HepG2 (cell line): Measurements from ENCODE around the gene SLC6A4. TPM values are rescaled to one million over a fixed set of nuclear protein-coding genes. Genes with fewer than 3 reads are reported as not detected.
A peak's percentile ranks its signal among the peaks of the same experiment; 100 is the strongest.

Experiments used
- ATAC-seq: fragments of 200-7000 bp; cut with Tn5 transposase; 3 replicates; pipeline ENCODE4 v1.9.1; 2020; ENCODE audit warnings: mild to moderate bottlenecking, moderate library complexity
- Bru-seq: library from RNA; stranded (reverse); fragments of 400-500 nt; gene quantifications from one replicate; lab custom pipeline; 2021; lab: Mats Ljungman, UMichigan
- BruChase-seq, 2 experiments: library from RNA; stranded (reverse); fragments of 400-500 nt; gene quantifications; one replicate each; lab custom pipeline; 2021; lab: Mats Ljungman, UMichigan
- BruUV-seq: library from RNA; stranded (reverse); fragments of 400-500 nt; replicated peaks from 2 replicates; lab custom pipeline; 2021; lab: Mats Ljungman, UMichigan
- CTCF ChIA-PET: fragments of 300-600 bp; formaldehyde crosslinking; extraction: SDS; loops from one replicate; lab custom pipeline; 2021; ENCODE audit warnings: low total read pairs, inconsistent platforms, low intra/inter-chr PET ratio; lab: Yijun Ruan, JAX
- POLR2A ChIA-PET: fragments of 350-600 bp; sonication (Branson Sonifier 250); formaldehyde crosslinking; loops from one replicate; lab custom pipeline; 2020; ENCODE audit warnings: antibody characterized with exemption, inconsistent platforms; lab: Yijun Ruan, JAX
- DNase-seq: peaks from one replicate; pipeline ENCODE4 v3.0.0-alpha.2; 2015; ENCODE audit warnings: low spot score
- FAIRE-seq: peaks from 3 replicates; lab custom pipeline; 2011; peaks lifted over from hg19 to GRCh38; lab: Jason Lieb, UNC
- H2AFZ ChIP-seq: one replicate; pipeline ENCODE4 v1.6.1; 2011; ENCODE audit warnings: low read length, inconsistent platforms
- H3K27ac ChIP-seq: fragments of 300-600 bp; 3 replicates; pipeline ENCODE4 v1.8.0; 2011; ENCODE audit warnings: mixed run types, mild to moderate bottlenecking, mixed read lengths, low read length, inconsistent platforms; ENCODE audit not compliant: insufficient read depth; ENCODE audit errors: extremely low read length
- H3K27me3 ChIP-seq, 2 experiments: fragments of 200-600 bp in 1 of 2; 2 replicates in 1 of 2; 3 replicates in 1 of 2; pipeline versions ENCODE4 v1.6.0 to v1.8.0; 2011; ENCODE audit warnings: low read length in 2 of 2, mild to moderate bottlenecking in 2 of 2, moderate library complexity in 2 of 2, inconsistent platforms in 1 of 2; ENCODE audit not compliant: insufficient read depth in 2 of 2, control insufficient read depth in 1 of 2
- H3K36me3 ChIP-seq, 2 experiments: fragments of 200-600 bp in 1 of 2; replicated peaks in 1 of 2; 2 replicates in 1 of 2; 3 replicates in 1 of 2; pipeline versions ENCODE4 v1.5.1 to v1.8.0; 2011; ENCODE audit warnings: low read length in 2 of 2, inconsistent platforms in 1 of 2; ENCODE audit not compliant: insufficient read depth in 2 of 2, control insufficient read depth in 1 of 2
- H3K4me1 ChIP-seq: 2 replicates; pipeline ENCODE4 v1.5.1; 2012; ENCODE audit warnings: low read length, inconsistent platforms; ENCODE audit not compliant: insufficient read depth
- H3K4me2 ChIP-seq: 2 replicates; pipeline ENCODE4 v1.6.0; 2011; ENCODE audit warnings: low read depth, low read length, inconsistent platforms
- H3K4me3 ChIP-seq, 3 experiments: fragments of 200-600 bp in 1 of 3; sonication (generic), shearing (Covaris generic) in 1 of 3; replicated peaks in 1 of 3; 2 replicates each; pipeline ENCODE4 v1.5.1; 2011 to 2016; ENCODE audit warnings: low read length in 3 of 3, inconsistent platforms in 2 of 3, low read depth in 2 of 3, mild to moderate bottlenecking in 2 of 3, control low read depth in 1 of 3, mixed read lengths in 1 of 3; ENCODE audit not compliant: insufficient read depth in 1 of 3
- H3K79me2 ChIP-seq: one replicate; pipeline ENCODE4 v1.6.1; 2011; ENCODE audit warnings: low read length, inconsistent platforms; ENCODE audit not compliant: insufficient read depth
- H3K9ac ChIP-seq: 2 replicates; pipeline ENCODE4 v1.6.0; 2011; ENCODE audit warnings: mild to moderate bottlenecking, low read depth, low read length, inconsistent platforms; ENCODE audit not compliant: insufficient read depth
- H3K9me3 ChIP-seq: 2 replicates; pipeline ENCODE4 v1.5.1; 2012; ENCODE audit warnings: mild to moderate bottlenecking, low read length
- H4K20me1 ChIP-seq: 2 replicates; pipeline ENCODE4 v1.6.0; 2011; ENCODE audit warnings: inconsistent platforms, mild to moderate bottlenecking, low read length, moderate library complexity; ENCODE audit not compliant: insufficient read depth
- RBAK ChIP-seq: sonication (generic); formaldehyde crosslinking; IDR thresholded peaks from 2 replicates; pipeline ENCODE4 v1.5.1; 2020; ENCODE audit warnings: mild to moderate bottlenecking, missing genetic modification reagents
- ZNF614 ChIP-seq: IDR thresholded peaks from 2 replicates; pipeline ENCODE4 v1.6.1; 2018; ENCODE audit warnings: missing biosample characterization, missing genetic modification reagents, inconsistent platforms, borderline replicate concordance
- ZNF75D ChIP-seq: sonication (generic); formaldehyde crosslinking; IDR thresholded peaks from 2 replicates; pipeline ENCODE4 v1.8.1; 2023; ENCODE audit warnings: missing genetic modification reagents, mild to moderate bottlenecking, borderline replicate concordance
- WGBS: methylation state at CpG from one replicate; pipeline ENCODE4 v1.1.6; 2017; ENCODE audit warnings: low lambda C conversion rate; 5-methylcytosine and 5-hydroxymethylcytosine counted together
- in situ Hi-C: cut with HindIII; loops from 2 replicates; pipeline ENCODE4 v1.10.0; 2017; ENCODE audit warnings: low pct_unique_long_range_greater_than_20kb; ENCODE audit not compliant: extremely low pct_ligation_motif_present
- intact Hi-C: fragments of 100-400 bp; cut with micrococcal nuclease; formaldehyde crosslinking; loops from one replicate; pipeline ENCODE4 v1.10.0; 2022; ENCODE audit not compliant: unreplicated experiment
- long read RNA-seq, 2 experiments: library from RNA in 1 of 2; library from polyadenylated mRNA in 1 of 2; stranded (forward) in 1 of 2; unstranded in 1 of 2; transcript quantifications; one replicate each; pipeline ENCODE4 v2.0.0, GENCODE V29; 2019 to 2022
- polyA minus RNA-seq, 3 experiments: library from RNA; depleted of rRNA, polyadenylated mRNA; stranded (reverse); fragments of >200 nt; gene quantifications; 2 replicates each; pipeline ENCODE4 v1.2.3, GENCODE V29; 2011; ENCODE audit warnings: low replicate concordance in 1 of 3
- polyA plus RNA-seq, 8 experiments: library from polyadenylated mRNA; depleted of rRNA in 3 of 8; stranded (reverse) in 7 of 8; unstranded in 1 of 8; fragments of >200 nt; fragmentation: Illumina TruSeq in 4 of 8; extraction: Trizol in 4 of 8; gene quantifications; 2 replicates each; pipeline versions ENCODE4 v1.2.1 to v1.2.3, GENCODE V29; 2011 to 2016; ENCODE audit warnings: low read depth in 4 of 8, missing spikeins in 1 of 8, mixed read lengths in 1 of 8; ENCODE audit not compliant: insufficient read depth in 1 of 8
- total RNA-seq, 5 experiments: library from RNA; depleted of rRNA; stranded (reverse); fragments of >200 nt; fragmentation: Illumina TruSeq; extraction: Trizol; gene quantifications; 2 replicates each; pipeline ENCODE4 v1.2.3, GENCODE V29; 2016; ENCODE audit warnings: low read depth in 1 of 5

Gene SLC6A4
- 5.6 and 7.6 TPM in 2 replicates for total RNA-seq (2016; rRNA removed; fragmentation: Illumina TruSeq; extraction: Trizol)
- 1.9 and 2.0 TPM in 2 replicates for total RNA-seq (2016; cell fraction: cytosol; rRNA removed; fragmentation: Illumina TruSeq; extraction: Trizol; ENCODE audit: low read depth)
- total RNA-seq (2016; cell fraction: insoluble cytoplasmic fraction; rRNA removed; fragmentation: Illumina TruSeq; extraction: Trizol) = 5.7 and 7.3 TPM in 2 replicates
- total RNA-seq (2016; cell fraction: membrane; rRNA removed; fragmentation: Illumina TruSeq; extraction: Trizol) = 4.1 and 5.6 TPM in 2 replicates
- total RNA-seq (2016; cell fraction: nucleus; rRNA removed; fragmentation: Illumina TruSeq; extraction: Trizol) = 6.7 and 7.0 TPM in 2 replicates
- polyA plus RNA-seq (2011; rRNA removed) = 20.3 and 21.9 TPM in 2 replicates
- 15.7 and 20.0 TPM in 2 replicates for polyA plus RNA-seq (2011; cell fraction: cytosol; rRNA removed)
- 8.1 and 11.6 TPM in 2 replicates for polyA plus RNA-seq (2011; cell fraction: nucleus; rRNA removed)
- 15.5 and 28.1 TPM in 2 replicates for polyA plus RNA-seq (2012)
- 1.6 and 2.3 TPM in 2 replicates for polyA plus RNA-seq (2016; cell fraction: cytosol; fragmentation: Illumina TruSeq; extraction: Trizol; ENCODE audit: low read depth)
- polyA plus RNA-seq (2016; cell fraction: insoluble cytoplasmic fraction; fragmentation: Illumina TruSeq; extraction: Trizol; ENCODE audit: low read depth) = 5.2 and 5.3 TPM in 2 replicates
- 3.7 and 4.6 TPM in 2 replicates for polyA plus RNA-seq (2016; cell fraction: membrane; fragmentation: Illumina TruSeq; extraction: Trizol; ENCODE audit: low read depth)
- polyA plus RNA-seq (2016; cell fraction: nucleus; fragmentation: Illumina TruSeq; extraction: Trizol; ENCODE audit: insufficient read depth, low read depth) = 9.8 and 10.4 TPM in 2 replicates
- 24.8 TPM in 1 of 2 replicates, not detected in the other for polyA minus RNA-seq (2011; rRNA and poly(A)+ RNA removed; ENCODE audit: low replicate concordance)
- polyA minus RNA-seq (2011; cell fraction: cytosol; rRNA and poly(A)+ RNA removed) = 7.6 and 9.2 TPM in 2 replicates
- 9.4 and 13.8 TPM in 2 replicates for polyA minus RNA-seq (2011; cell fraction: nucleus; rRNA and poly(A)+ RNA removed)
- Bru-seq, nascent RNA = percentile 42 among the genes with signal in this experiment
- percentile 49 among the genes with signal in this experiment for BruChase-seq, experiment 1, labeled RNA remaining after a 6-hour chase
- BruChase-seq, experiment 2, labeled RNA remaining after a 2-hour chase = percentile 41 among the genes with signal in this experiment
- long read RNA-seq, experiment 1, partial matches to known transcripts = 7 of 9 reads
- long read RNA-seq, experiment 1, other reads (novel, unspliced or antisense) = 2 of 9 reads
- long read RNA-seq, experiment 2, partial matches to known transcripts = 8 of 19 reads
- long read RNA-seq, experiment 2, other reads (novel, unspliced or antisense) = 11 of 19 reads

- ChIA-PET CTCF (interaction anchor here (2.6 kb wide), 1 partner anchor 110 kb away, joined by 10 read pairs; no protein-coding TSS in a partner anchor), POLR2A (interaction anchor here (1.0 to 1.8 kb wide), 4 partner anchors 9 to 13 kb away, joined by 6 to 7 read pairs (median 7); no protein-coding TSS in a partner anchor)
- Histone ChIP-seq H3K36me3 (no peaks in the 10 kb centered on the region), H3K9me3 (no peaks in the 10 kb centered on the region), H3K9ac (no peak within 1 kb of the TSS), H4K20me1 (no peaks in the 10 kb centered on the region), H3K79me2 (no peaks in the 10 kb centered on the region), H3K27ac (no peak within 1 kb of the TSS), H3K27me3 (no peaks in the 10 kb centered on the region), H3K4me3 (no peak within 1 kb of the TSS; a peak in 1 of 6 replicates), H3K4me1 (peaks cover 55% of the 10 kb centered on the region), H2AFZ (peak within 1 kb of the TSS; percentile 44), H3K4me2 (peak within 1 kb of the TSS; percentile 55)
- no TSS peak for BruUV-seq
- no peak for DNase-seq
- in situ Hi-C loops (loop anchor here (10.0 kb wide), 1 partner anchor 111 kb away; no protein-coding TSS in a partner anchor), intact Hi-C loops (loop anchor here (5.0 kb wide), 1 partner anchor 108 kb away; no protein-coding TSS in a partner anchor)
- TF ChIP-seq ZNF75D (CRISPR knock-in tag) (no peak), RBAK (no peak), ZNF614 (no peak)
- no peak for ATAC-seq
- FAIRE-seq = no peak
- WGBS = 95% methylated on average over 68 of the region's 82 CpGs
Observed at GRCh38 chr17:30235386-30236296, at the start of gene SLC6A4. SLC6A4 (minus strand) TSS chr17:30235697; CDS start chr17:30221958, 13,739 bp downstream.
